Fibroblast of mammary gland (primary cell): Measurements from ENCODE around the gene KDM3A.

Experiments used
- DNase-seq: peaks from one replicate; pipeline ENCODE4 v3.0.0-alpha.2; 2010; ENCODE audit warnings: low read depth
- H3K4me3 ChIP-seq: 2 replicates; pipeline ENCODE4 v1.5.1; 2011; ENCODE audit warnings: low read depth, mild to moderate bottlenecking, low read length, moderate library complexity; ENCODE audit not compliant: control insufficient read depth
- TF ChIP-seq, protein P1 (sequence below): conservative IDR thresholded peaks from 2 replicates; pipeline ENCODE4 v1.5.1; 2011; ENCODE audit warnings: low read depth, low read length, inconsistent platforms; ENCODE audit not compliant: control insufficient read depth, insufficient read depth

The KDM3A gene

GRCh38 chr2:86398500-86399474 lies 42.4 kb upstream of the KDM3A start:
- H3K4me3 ChIP-seq = no peak overlapping the region
- DNase-seq = no peak
- TF ChIP-seq, protein P1, sequence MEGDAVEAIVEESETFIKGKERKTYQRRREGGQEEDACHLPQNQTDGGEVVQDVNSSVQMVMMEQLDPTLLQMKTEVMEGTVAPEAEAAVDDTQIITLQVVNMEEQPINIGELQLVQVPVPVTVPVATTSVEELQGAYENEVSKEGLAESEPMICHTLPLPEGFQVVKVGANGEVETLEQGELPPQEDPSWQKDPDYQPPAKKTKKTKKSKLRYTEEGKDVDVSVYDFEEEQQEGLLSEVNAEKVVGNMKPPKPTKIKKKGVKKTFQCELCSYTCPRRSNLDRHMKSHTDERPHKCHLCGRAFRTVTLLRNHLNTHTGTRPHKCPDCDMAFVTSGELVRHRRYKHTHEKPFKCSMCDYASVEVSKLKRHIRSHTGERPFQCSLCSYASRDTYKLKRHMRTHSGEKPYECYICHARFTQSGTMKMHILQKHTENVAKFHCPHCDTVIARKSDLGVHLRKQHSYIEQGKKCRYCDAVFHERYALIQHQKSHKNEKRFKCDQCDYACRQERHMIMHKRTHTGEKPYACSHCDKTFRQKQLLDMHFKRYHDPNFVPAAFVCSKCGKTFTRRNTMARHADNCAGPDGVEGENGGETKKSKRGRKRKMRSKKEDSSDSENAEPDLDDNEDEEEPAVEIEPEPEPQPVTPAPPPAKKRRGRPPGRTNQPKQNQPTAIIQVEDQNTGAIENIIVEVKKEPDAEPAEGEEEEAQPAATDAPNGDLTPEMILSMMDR = no peak

DNA sequence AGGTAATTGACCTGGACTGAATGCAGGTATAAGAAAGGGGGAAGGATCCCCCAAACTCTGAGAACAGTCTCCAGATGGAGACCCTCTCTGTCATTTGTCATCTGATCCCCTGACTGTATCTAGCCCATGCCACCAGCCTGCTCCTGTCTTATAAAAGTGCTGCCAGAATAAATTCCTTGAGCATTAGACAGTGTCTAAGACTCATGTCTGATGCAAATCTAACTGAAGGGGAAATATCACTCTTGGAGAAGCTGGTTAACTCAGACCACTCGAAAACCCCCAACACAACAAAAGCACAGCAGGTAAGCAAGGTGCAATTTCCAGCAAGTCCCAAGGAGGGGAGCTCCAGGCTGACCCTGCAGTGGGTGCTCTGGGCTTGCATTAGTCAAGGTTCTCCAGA lies 40.9 kb upstream of the KDM3A start:
- DNase-seq = no peak
- H3K4me3 ChIP-seq = no peak overlapping the region
- TF ChIP-seq, protein P1 = no peak

DNA sequence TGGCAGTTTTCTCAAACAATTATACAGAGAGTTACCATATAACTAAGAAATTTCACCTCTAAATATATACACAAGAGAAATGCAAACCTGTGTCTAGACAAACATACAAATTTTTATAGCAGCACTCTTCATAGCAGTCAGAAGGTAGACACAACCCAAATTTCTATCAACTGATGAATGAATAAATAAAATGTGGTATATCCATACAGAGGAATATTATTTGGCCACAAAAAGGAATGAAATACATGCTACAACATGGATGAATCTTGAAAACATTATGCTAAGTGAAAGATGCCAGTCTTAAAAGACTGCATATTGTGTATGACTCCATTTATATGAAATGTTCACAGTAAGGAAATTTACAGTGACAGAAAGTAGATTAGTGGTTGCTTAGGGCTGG lies 30.6 kb upstream of the KDM3A start:
- no peak overlapping the region for H3K4me3 ChIP-seq
- DNase-seq = no peak
- TF ChIP-seq, protein P1 = no peak

GRCh38 chr2:86411396-86411795 lies 29.8 kb upstream of the KDM3A start:
- TF ChIP-seq, protein P1 = no peak
- no peak overlapping the region for H3K4me3 ChIP-seq
- DNase-seq = no peak

DNA sequence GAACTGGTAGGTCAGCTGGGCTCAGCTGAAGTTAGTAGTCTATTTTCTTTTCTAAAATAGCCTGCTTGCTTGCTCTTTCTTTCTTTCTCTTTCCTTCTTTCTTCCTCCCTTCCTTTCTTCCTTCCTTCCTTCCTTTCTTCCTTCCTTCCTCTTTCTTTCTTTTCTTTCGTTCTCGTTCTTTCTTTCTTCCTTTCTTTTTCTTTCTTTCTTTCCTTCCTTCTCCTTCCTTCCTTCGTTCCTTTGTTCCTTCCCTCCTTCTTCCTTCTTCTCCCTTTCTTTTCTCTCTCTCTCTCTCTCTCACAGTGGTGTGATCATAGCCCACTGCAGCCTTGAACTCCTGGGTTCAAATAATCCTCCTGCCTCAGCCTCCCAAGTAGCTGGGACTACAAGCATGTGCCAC lies 29.2 kb upstream of the KDM3A start:
- TF ChIP-seq, protein P1 = no peak
- no peak overlapping the region for H3K4me3 ChIP-seq

DNA sequence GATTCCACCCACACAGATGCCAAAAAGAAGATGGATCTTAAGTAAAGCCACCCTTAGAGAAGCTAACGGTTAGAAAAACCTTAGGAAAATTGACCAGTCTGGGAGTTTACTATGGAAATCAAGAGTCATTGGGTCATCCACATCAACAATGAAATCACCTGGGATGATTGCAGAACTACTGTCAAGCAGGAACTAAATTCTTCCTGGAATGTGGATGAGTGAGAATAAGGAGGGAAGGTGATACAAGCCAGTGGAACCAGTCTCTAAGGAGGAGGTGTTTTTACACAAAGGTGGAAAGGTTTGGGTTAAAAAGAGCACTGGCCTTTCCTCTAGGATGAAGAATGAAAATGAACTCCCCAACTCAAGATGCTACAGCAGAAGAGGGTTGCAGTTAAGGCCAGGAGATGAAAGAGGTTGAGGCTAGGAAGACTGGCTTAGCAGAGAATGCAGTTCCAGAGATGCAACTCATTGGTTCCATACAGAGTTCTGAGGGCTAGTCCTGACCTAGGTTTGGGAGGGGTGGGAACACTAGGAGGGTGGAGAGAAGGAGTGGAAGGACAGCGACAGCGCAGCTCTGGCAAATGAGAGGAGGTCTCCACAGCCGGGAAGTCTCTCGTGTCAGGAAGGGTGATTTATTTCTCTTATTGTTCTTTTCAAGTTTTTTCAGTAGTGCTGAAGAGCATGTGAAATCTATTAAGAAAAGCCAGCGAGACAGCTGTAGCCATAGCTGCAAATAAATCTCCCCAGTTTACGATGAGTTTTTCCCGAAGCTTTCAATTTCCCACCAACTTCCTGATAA lies 27.7 kb upstream of the KDM3A start:
- no peak overlapping the region for H3K4me3 ChIP-seq
- TF ChIP-seq, protein P1 = no peak

More for the DNA sequence above, 29.2 kb upstream of the KDM3A start:
- DNase-seq = no peak

More for the DNA sequence above, 27.7 kb upstream of the KDM3A start:
- no peak for DNase-seq
